Measurements from ENCODE around the gene LMX1B. TPM values are rescaled to one million over a fixed set of nuclear protein-coding genes. Genes with fewer than 3 reads are reported as not detected.

LMX1B gene
- total RNA-seq, 2 experiments from 2014 or later = not detected

DNA sequence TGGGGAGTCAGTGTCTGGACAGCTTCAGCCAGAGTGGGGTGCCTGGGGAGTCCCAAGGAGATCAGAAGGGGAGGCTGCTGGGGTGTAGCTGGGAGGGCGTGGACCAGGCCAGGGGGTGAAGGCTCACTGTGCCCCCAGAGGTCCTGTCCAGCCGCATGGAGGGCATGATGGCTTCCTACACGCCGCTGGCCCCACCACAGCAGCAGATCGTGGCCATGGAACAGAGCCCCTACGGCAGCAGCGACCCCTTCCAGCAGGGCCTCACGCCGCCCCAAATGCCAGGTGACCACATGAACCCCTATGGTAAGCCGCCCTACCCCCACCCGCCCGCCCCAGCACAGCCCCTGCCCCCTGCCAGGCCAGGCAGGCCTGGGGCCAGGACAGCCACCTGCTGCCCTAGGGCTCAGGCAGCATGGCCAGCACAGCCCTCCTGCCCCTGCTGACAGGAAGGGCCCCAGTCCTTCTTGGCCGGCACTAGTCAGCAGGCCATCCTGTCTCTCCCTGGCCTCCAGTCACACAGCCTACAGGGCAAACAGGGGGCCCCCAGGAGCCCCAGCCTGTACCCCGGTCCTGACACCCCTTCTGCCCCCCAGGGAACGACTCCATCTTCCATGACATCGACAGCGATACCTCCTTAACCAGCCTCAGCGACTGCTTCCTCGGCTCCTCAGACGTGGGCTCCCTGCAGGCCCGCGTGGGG, 82.1 kb downstream of the LMX1B start:
- Mint-ChIP-seq H3K4me1 (no peaks in the 10 kb centered on the region), H3K36me3 (no peaks in the 10 kb centered on the region), H3K9me3 (no peaks in the 10 kb centered on the region), H3K27ac (no peak overlapping the region), H3K4me3 (no peak overlapping the region), H3K27me3 (peaks cover 5% of the 10 kb centered on the region)
- POLR2A ChIA-PET = no interaction called here
- ATAC-seq (ENCODE audit: low read depth) = no peak
- DNase-seq = no peak

GRCh38 chr9:126696401-126697145, 82.8 kb downstream of the LMX1B start:
- no peaks in the 10 kb centered on the region for H3K4me1 Mint-ChIP-seq
- no peak for DNase-seq

DNA sequence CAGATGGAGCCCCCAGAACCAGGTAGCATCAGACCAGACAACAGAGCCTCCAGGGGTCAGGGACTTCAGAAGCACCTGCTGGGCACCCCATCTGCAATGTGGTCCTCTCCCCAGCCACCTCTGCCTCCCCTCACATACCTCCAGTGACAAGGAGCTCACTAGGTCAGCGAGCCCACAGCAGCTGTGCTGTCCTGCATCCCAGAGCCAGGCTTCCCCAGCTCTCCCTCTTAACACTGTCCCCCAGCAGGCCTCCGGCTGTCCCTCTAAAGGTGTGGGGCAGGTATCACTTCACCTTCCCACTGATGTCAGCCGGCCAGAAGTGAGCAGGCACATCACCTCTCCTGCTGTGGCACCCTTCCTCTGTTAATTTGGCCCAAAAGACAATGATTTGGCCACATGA, 83.6 kb downstream of the LMX1B start:
- ATAC-seq (ENCODE audit: low read depth) = no peak
- H3K4me1 Mint-ChIP-seq = no peaks in the 10 kb centered on the region
- no peak for DNase-seq
- no peaks in the 10 kb centered on the region for H3K9me3 Mint-ChIP-seq
- POLR2A ChIA-PET = no interaction called here
- no peaks in the 10 kb centered on the region for H3K36me3 Mint-ChIP-seq
- H3K4me3 Mint-ChIP-seq = no peak overlapping the region
- H3K27ac Mint-ChIP-seq = no peak overlapping the region
- H3K27me3 Mint-ChIP-seq = peaks cover 13% of the 10 kb centered on the region

More at GRCh38 chr9:126696401-126697145, 82.8 kb downstream of the LMX1B start:
- POLR2A ChIA-PET = no interaction called here
- Mint-ChIP-seq H3K36me3 (no peaks in the 10 kb centered on the region), H3K9me3 (no peaks in the 10 kb centered on the region), H3K4me3 (no peak overlapping the region), H3K27me3 (peaks cover 8% of the 10 kb centered on the region), H3K27ac (no peak overlapping the region)
- ATAC-seq (ENCODE audit: low read depth) = no peak

GRCh38 chr9:126698251-126698650, 84.5 kb downstream of the LMX1B start:
- DNase-seq = no peak
- Mint-ChIP-seq H3K4me3 (no peak overlapping the region), H3K27ac (no peak overlapping the region), H3K4me1 (no peaks in the 10 kb centered on the region), H3K27me3 (peaks cover 16% of the 10 kb centered on the region), H3K36me3 (no peaks in the 10 kb centered on the region), H3K9me3 (no peaks in the 10 kb centered on the region)
- POLR2A ChIA-PET = no interaction called here
- no peak for ATAC-seq (ENCODE audit: low read depth)

DNA sequence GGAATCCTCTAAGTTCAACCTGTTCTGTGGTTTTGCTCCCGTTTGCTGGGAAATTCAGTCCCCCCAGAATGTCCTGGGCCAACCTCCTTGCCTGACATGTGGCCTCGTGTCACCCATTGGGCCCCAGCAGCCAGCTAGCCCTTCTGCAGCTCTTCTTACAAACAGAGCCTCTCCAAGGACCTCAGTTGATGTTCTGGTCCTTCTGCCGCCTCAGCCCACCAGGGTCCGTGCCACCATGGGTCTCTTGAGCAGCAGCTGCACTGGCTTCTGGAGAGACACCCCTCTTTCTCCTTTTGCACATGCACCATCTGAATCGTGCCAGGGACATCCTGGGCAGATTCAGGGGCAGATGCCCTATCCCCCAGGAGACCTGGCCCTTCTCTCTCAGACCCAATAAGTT, 85.0 kb downstream of the LMX1B start:
- H3K27me3 Mint-ChIP-seq = peaks cover 20% of the 10 kb centered on the region

GRCh38 chr9:126699401-126699881, 85.7 kb downstream of the LMX1B start:
- peaks cover 23% of the 10 kb centered on the region for H3K27me3 Mint-ChIP-seq
- H3K4me1 Mint-ChIP-seq = no peaks in the 10 kb centered on the region
- no peaks in the 10 kb centered on the region for H3K9me3 Mint-ChIP-seq
- no peak overlapping the region for H3K27ac Mint-ChIP-seq
- POLR2A ChIA-PET = no interaction called here
- H3K36me3 Mint-ChIP-seq = no peaks in the 10 kb centered on the region
- no peak for DNase-seq
- no peak overlapping the region for H3K4me3 Mint-ChIP-seq
- ATAC-seq (ENCODE audit: low read depth) = no peak

More for the DNA sequence above, 85.0 kb downstream of the LMX1B start:
- ATAC-seq (ENCODE audit: low read depth) (no peak), DNase-seq (no peak)
- POLR2A ChIA-PET = no interaction called here
- Mint-ChIP-seq H3K9me3 (no peaks in the 10 kb centered on the region), H3K4me3 (no peak overlapping the region), H3K27ac (no peak overlapping the region), H3K36me3 (no peaks in the 10 kb centered on the region), H3K4me1 (no peaks in the 10 kb centered on the region)

- DNase-seq (no peak), ATAC-seq (ENCODE audit: low read depth) (no peak)
- H3K4me3 Mint-ChIP-seq = no peak overlapping the region
- H3K27ac Mint-ChIP-seq = no peak overlapping the region
- peaks cover 6% of the 10 kb centered on the region for H3K4me1 Mint-ChIP-seq
- peaks cover 24% of the 10 kb centered on the region for H3K27me3 Mint-ChIP-seq
- no peaks in the 10 kb centered on the region for H3K9me3 Mint-ChIP-seq
- no peaks in the 10 kb centered on the region for H3K36me3 Mint-ChIP-seq
- POLR2A ChIA-PET = no interaction called here
These were observed 86.6 kb downstream of the LMX1B start for GRCh38 chr9:126700296-126700695.

GRCh38 chr9:126700903-126701812, 87.4 kb downstream of the LMX1B start:
- ATAC-seq (ENCODE audit: low read depth) (no peak), DNase-seq (peak; percentile 4)
- Mint-ChIP-seq H3K4me1 (peaks cover 9% of the 10 kb centered on the region), H3K27ac (no peak overlapping the region), H3K27me3 (peaks cover 26% of the 10 kb centered on the region), H3K9me3 (no peaks in the 10 kb centered on the region), H3K36me3 (no peaks in the 10 kb centered on the region), H3K4me3 (no peak overlapping the region)
- POLR2A ChIA-PET = no interaction called here

DNA sequence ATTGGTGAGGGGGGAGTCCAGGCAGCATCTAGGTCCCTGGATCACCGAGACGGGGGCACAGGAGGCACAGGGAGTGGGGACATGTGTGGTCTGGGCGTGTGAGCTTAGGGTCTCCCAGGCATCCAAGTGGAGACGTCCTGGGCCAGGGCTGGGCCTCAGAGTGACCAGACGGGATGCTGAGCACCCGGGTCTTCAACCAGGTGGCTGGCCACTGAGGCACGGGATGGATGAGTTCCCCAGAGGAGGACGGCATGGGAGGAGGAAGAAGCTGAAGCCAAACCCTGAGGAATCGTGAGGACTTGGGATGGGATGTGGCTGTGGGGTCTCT, 88.0 kb downstream of the LMX1B start:
- no peak overlapping the region for H3K27ac Mint-ChIP-seq
- POLR2A ChIA-PET = no interaction called here
- ATAC-seq (ENCODE audit: low read depth) (no peak), DNase-seq (peak; percentile 18)
- peaks cover 26% of the 10 kb centered on the region for H3K27me3 Mint-ChIP-seq
- H3K9me3 Mint-ChIP-seq = no peaks in the 10 kb centered on the region
- no peaks in the 10 kb centered on the region for H3K36me3 Mint-ChIP-seq
- no peak overlapping the region for H3K4me3 Mint-ChIP-seq
- peaks cover 9% of the 10 kb centered on the region for H3K4me1 Mint-ChIP-seq

DNA sequence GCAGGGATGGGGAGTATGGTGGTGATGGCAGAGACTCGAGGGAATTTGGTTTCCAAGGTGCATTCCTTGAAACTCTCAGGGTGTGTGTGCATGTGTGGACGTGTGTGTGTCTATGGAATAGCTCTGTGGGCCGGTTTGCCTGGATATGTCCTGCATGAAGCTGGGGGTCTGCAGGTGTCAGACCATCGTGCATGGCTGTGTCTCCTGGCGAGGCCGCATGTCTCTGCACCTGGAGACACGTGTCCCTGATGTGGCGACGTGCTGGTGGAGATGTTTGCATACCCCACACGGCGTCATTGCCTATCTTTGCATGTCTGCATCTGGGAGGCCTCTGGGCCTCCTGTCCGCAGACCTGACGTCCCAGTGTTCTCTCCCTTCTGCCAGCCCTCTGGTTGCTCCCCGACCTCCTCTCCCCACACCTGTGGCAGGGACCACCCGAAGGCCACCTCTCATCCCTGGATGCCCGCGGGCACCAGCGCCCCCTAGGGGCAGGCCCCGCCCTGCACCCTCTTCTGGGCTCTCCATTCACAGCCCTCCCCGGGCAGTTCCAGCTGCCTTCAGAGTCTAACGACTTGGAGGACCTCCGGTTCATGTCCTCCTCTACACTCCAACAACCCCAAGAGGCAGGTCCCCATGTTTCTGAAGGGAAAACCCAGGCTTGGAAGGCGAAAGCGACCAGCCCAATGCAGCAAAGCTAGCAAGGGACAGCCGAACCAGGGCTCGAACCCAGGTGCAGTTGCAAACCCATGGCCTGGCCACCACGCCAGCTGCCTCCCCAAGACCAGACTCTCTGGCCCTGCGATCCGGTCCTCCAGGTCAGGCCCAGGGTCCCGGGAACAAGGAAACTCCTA, 88.6 kb downstream of the LMX1B start:
- Mint-ChIP-seq H3K27me3 (peaks cover 26% of the 10 kb centered on the region), H3K9me3 (no peaks in the 10 kb centered on the region), H3K4me1 (peaks cover 11% of the 10 kb centered on the region), H3K36me3 (no peaks in the 10 kb centered on the region), H3K4me3 (no peak overlapping the region), H3K27ac (no peak overlapping the region)
- POLR2A ChIA-PET = interaction anchor here (4.7 kb wide), 1 partner anchor 20 kb away, joined by 40 read pairs; no protein-coding TSS in a partner anchor
- DNase-seq = peak; percentile 66
- no peak for ATAC-seq (ENCODE audit: low read depth)

DNA sequence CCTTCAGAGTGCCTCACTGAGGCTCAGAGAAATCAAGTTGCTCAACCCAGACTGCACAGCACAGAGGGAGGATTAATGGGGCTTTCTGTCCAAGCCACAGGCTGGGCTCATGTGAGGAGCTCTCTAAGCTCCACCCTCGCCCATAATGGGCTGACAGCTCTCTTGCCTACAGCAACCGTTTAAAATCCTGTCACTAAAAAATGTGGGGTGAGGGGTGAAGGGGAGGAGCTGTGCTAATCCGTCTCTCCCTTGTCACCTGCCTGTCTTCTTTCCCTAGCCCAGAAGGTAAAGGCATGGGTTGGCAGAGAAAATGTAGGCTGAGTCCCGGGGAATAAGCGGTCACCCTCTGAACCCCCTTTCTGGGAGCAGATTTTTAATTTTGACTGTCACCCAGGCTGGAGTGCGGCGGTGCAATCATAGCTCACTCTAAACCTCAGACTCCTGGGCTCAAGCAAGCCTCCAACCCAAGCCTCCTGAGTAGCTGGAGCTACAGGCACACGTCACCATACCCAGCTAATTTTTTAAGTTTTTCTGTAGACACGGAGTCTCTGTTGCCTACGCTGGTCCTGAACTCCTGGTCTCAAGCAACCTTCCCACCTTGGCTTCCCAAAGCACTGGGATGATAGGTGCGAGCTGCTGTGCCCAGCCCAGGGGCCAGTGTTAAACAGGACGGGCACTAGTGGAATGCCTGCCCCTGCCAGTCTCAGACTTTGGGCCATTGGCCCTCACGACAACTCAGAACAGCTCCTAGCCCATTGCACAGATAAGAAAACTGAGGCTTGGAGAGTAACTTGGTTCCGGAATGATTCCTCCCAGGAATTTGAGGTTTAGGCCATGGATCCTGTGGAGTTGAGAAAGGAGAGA, 89.5 kb downstream of the LMX1B start:
- Mint-ChIP-seq H3K4me1 (peaks cover 11% of the 10 kb centered on the region), H3K4me3 (no peak overlapping the region), H3K27ac (no peak overlapping the region), H3K27me3 (peaks cover 26% of the 10 kb centered on the region), H3K36me3 (no peaks in the 10 kb centered on the region), H3K9me3 (no peaks in the 10 kb centered on the region)
- DNase-seq (peak; percentile 13), ATAC-seq (ENCODE audit: low read depth) (no peak)
- POLR2A ChIA-PET = interaction anchor here (4.7 kb wide), 1 partner anchor 20 kb away, joined by 40 read pairs; no protein-coding TSS in a partner anchor

DNA sequence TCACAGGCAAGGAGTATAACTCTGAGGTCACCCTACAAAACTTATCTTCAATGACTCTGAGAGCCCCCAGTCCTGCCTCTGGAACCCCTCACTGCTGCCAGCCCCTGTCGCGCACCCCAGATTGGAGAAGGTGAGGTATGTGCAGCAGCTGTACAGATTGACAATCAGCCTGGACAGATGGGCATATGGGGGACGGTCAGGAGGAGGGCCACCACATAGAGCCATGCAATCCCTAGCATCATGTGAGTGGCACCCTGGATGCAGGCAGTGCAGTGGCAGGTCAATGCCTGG, 90.1 kb downstream of the LMX1B start:
- no peak overlapping the region for H3K4me3 Mint-ChIP-seq
- ATAC-seq (ENCODE audit: low read depth) = no peak
- no peak overlapping the region for H3K27ac Mint-ChIP-seq
- no peaks in the 10 kb centered on the region for H3K9me3 Mint-ChIP-seq
- peaks cover 11% of the 10 kb centered on the region for H3K4me1 Mint-ChIP-seq
- peak; percentile 16 for DNase-seq
- no peaks in the 10 kb centered on the region for H3K36me3 Mint-ChIP-seq
- H3K27me3 Mint-ChIP-seq = peaks cover 26% of the 10 kb centered on the region
- POLR2A ChIA-PET = interaction anchor here (4.7 kb wide), 1 partner anchor 19 kb away, joined by 40 read pairs; no protein-coding TSS in a partner anchor

All from activated naive CD8-positive, alpha-beta T cell treated with anti-CD3 and anti-CD28 coated beads, Interleukin-2, amount 10 ng/mL, durations not matched to agents 7 days and 5 days (primary cell).